HCT116 (cell line): Measurements from ENCODE around the gene PTPN21. TPM values are rescaled to one million over a fixed set of nuclear protein-coding genes. Genes with fewer than 3 reads are reported as not detected.

Experiments used
- ATAC-seq: fragments of 200-7000 bp; cut with Tn5 transposase; 2 replicates; pipeline ENCODE4 v1.9.1; 2020; ENCODE audit warnings: mild to moderate bottlenecking, moderate library complexity
- BruUV-seq: library from RNA; stranded (reverse); fragments of 400-500 nt; replicated peaks from 2 replicates; lab custom pipeline; 2021; lab: Mats Ljungman, UMichigan
- CTCF ChIA-PET: fragments of 300-600 bp; sonication (Branson Sonifier 250); formaldehyde crosslinking; loops from one replicate; lab custom pipeline; 2021; ENCODE audit warnings: antibody characterized with exemption; lab: Charles Lee
- POLR2A ChIA-PET: fragments of 300-600, 350-600 bp; sonication (Branson Sonifier 250); formaldehyde crosslinking; loops from one replicate; lab custom pipeline; 2021; ENCODE audit warnings: antibody characterized with exemption; lab: Charles Lee
- RAD21 ChIA-PET, 2 experiments: fragments of 300-600 bp; sonication (Branson Sonifier 250); formaldehyde crosslinking; loops; one replicate each; lab custom pipeline; 2023; ENCODE audit warnings: low total read pairs in 2 of 2; ENCODE audit not compliant: uncharacterized antibody in 2 of 2, unreplicated experiment in 2 of 2, low non-redundant PET in 1 of 2; lab: Charles Lee
- DNase-seq: peaks from one replicate; pipeline ENCODE4 v3.0.0-alpha.2; 2010; ENCODE audit warnings: low read depth, low spot score
- H2AFZ ChIP-seq: fragments of 200-600 bp; shearing (Covaris generic), sonication (generic); 2 replicates; pipeline ENCODE4 v1.6.1; 2017; ENCODE audit warnings: low read depth, mixed run types, mixed read lengths, antibody characterized with exemption, low read length; ENCODE audit not compliant: poor library complexity, severe bottlenecking
- H3K27ac ChIP-seq: 2 replicates; pipeline ENCODE4 v1.5.1; 2012; ENCODE audit warnings: low read depth, low read length
- H3K27me3 ChIP-seq: fragments of 200-600 bp; sonication (generic); 2 replicates; pipeline ENCODE4 v1.6.1; 2016; ENCODE audit warnings: mixed run types, low read length, mixed read lengths; ENCODE audit not compliant: insufficient read depth
- H3K36me3 ChIP-seq, 2 experiments: fragments of 200-500 bp in 1 of 2; fragments of 200-600 bp in 1 of 2; sonication (Bioruptor generic) in 1 of 2; sonication (generic) in 1 of 2; 2 replicates each; pipeline versions ENCODE4 v1.5.1 to v1.6.1; 2014 to 2016; ENCODE audit warnings: low read length in 2 of 2, inconsistent platforms in 1 of 2, mixed read lengths in 1 of 2, mixed run types in 1 of 2; ENCODE audit not compliant: insufficient read depth in 2 of 2, control insufficient read depth in 1 of 2
- H3K4me1 ChIP-seq, 2 experiments: fragments of 200-600 bp in 1 of 2; sonication (generic) in 1 of 2; 2 replicates each; pipeline versions ENCODE4 v1.5.1 to v1.6.1; 2012 to 2017; ENCODE audit warnings: low read length in 2 of 2, inconsistent platforms in 1 of 2, mild to moderate bottlenecking in 1 of 2, mixed read lengths in 1 of 2, mixed run types in 1 of 2, moderate library complexity in 1 of 2; ENCODE audit not compliant: insufficient read depth in 2 of 2, control insufficient read depth in 1 of 2
- H3K4me2 ChIP-seq: fragments of 200-600 bp; sonication (generic); 2 replicates; pipeline ENCODE4 v1.6.1; 2017; ENCODE audit warnings: mixed run types, low read length, mixed read lengths
- H3K4me3 ChIP-seq, 2 experiments: fragments of 200-600 bp in 1 of 2; sonication (generic) in 1 of 2; replicated peaks in 1 of 2; 2 replicates each; pipeline ENCODE4 v1.5.1; 2011 to 2016; ENCODE audit warnings: low read length in 2 of 2, control low read depth in 1 of 2, low read depth in 1 of 2, mild to moderate bottlenecking in 1 of 2, mixed read lengths in 1 of 2, mixed run types in 1 of 2
- H3K79me2 ChIP-seq: fragments of 200-600 bp; sonication (generic); 2 replicates; pipeline ENCODE4 v1.6.1; 2017; ENCODE audit warnings: mild to moderate bottlenecking, mixed run types, low read length, moderate library complexity, mixed read lengths; ENCODE audit not compliant: insufficient read depth
- H3K9ac ChIP-seq: fragments of 200-600 bp; sonication (generic); 2 replicates; pipeline ENCODE4 v1.6.1; 2016; ENCODE audit warnings: low read length, mixed read lengths
- H3K9me2 ChIP-seq: fragments of 200-600 bp; sonication (generic), shearing (Covaris generic); 2 replicates; pipeline ENCODE4 v1.6.1; 2017; ENCODE audit warnings: mixed run types, mild to moderate bottlenecking, moderate library complexity; ENCODE audit not compliant: insufficient read depth
- H3K9me3 ChIP-seq, 2 experiments: fragments of 200-500 bp in 1 of 2; fragments of 200-600 bp in 1 of 2; sonication (Bioruptor generic) in 1 of 2; sonication (generic) in 1 of 2; 2 replicates each; pipeline ENCODE4 v1.6.1; 2014 to 2017; ENCODE audit warnings: low read length in 2 of 2, mixed read lengths in 2 of 2, inconsistent platforms in 1 of 2, low read depth in 1 of 2, mild to moderate bottlenecking in 1 of 2, mixed run types in 1 of 2, moderate library complexity in 1 of 2; ENCODE audit not compliant: control insufficient read depth in 1 of 2, insufficient read depth in 1 of 2
- H4K20me1 ChIP-seq: fragments of 200-600 bp; sonication (generic), shearing (Covaris generic); 2 replicates; pipeline ENCODE4 v1.6.1; 2017; ENCODE audit warnings: mixed run types, mild to moderate bottlenecking, moderate library complexity; ENCODE audit not compliant: insufficient read depth
- CBX3 ChIP-seq: IDR thresholded peaks from 2 replicates; pipeline ENCODE4 v1.6.1; 2012; ENCODE audit warnings: low read depth
- CEBPB ChIP-seq: IDR thresholded peaks from 2 replicates; pipeline ENCODE4 v1.6.1; 2012; ENCODE audit warnings: low read depth
- EGR1 ChIP-seq: IDR thresholded peaks from 2 replicates; pipeline ENCODE4 v1.6.1; 2012; ENCODE audit warnings: low read depth
- ELF1 ChIP-seq: IDR thresholded peaks from 2 replicates; pipeline ENCODE4 v1.6.1; 2012; ENCODE audit warnings: low read depth, borderline replicate concordance
- EZH2 ChIP-seq: fragments of 200-600 bp; sonication (generic); IDR thresholded peaks from 2 replicates; pipeline ENCODE4 v1.6.1; 2017; ENCODE audit warnings: antibody characterized with exemption, mixed run types
- EZH2phosphoT487 ChIP-seq: fragments of 200-600 bp; IDR thresholded peaks from 2 replicates; pipeline ENCODE4 v1.6.1; 2018; ENCODE audit warnings: antibody characterized with exemption, borderline replicate concordance
- FOSL1 ChIP-seq: IDR thresholded peaks from 2 replicates; pipeline ENCODE4 v1.6.1; 2012; ENCODE audit warnings: low read depth
- JUND ChIP-seq: IDR thresholded peaks from 2 replicates; pipeline ENCODE4 v1.6.1; 2012
- POLR2A ChIP-seq: IDR thresholded peaks from 2 replicates; pipeline ENCODE4 v1.7.0; 2011; ENCODE audit warnings: borderline replicate concordance; ENCODE audit not compliant: insufficient read depth, insufficient read length; ENCODE audit errors: extremely low read depth
- POLR2AphosphoS5 ChIP-seq: IDR thresholded peaks from 2 replicates; pipeline ENCODE4 v1.6.1; 2011; ENCODE audit warnings: mild to moderate bottlenecking, low read depth, low read length, moderate library complexity
- RAD21 ChIP-seq: IDR thresholded peaks from 2 replicates; pipeline ENCODE4 v1.6.1; 2012; ENCODE audit warnings: low read depth, mild to moderate bottlenecking
- SIN3A ChIP-seq: IDR thresholded peaks from 2 replicates; pipeline ENCODE4 v1.6.1; 2012; ENCODE audit warnings: low read depth
- SRF ChIP-seq: IDR thresholded peaks from 2 replicates; pipeline ENCODE4 v1.6.1; 2012; ENCODE audit warnings: low read depth
- TCF7L2 ChIP-seq: IDR thresholded peaks from 2 replicates; pipeline ENCODE4 v1.7.0; 2011; ENCODE audit warnings: borderline replicate concordance, inconsistent platforms; ENCODE audit not compliant: insufficient read depth, insufficient read length; ENCODE audit errors: extremely low read depth
- YY1 ChIP-seq: IDR thresholded peaks from 2 replicates; pipeline ENCODE4 v1.6.1; 2011; ENCODE audit warnings: low read length, low read depth, moderate library complexity, mild to moderate bottlenecking; ENCODE audit not compliant: insufficient replicate concordance; ENCODE audit errors: extremely low read depth
- ZBTB33 ChIP-seq: IDR thresholded peaks from 2 replicates; pipeline ENCODE4 v1.6.1; 2011; ENCODE audit warnings: mild to moderate bottlenecking, low read length, moderate library complexity; ENCODE audit not compliant: insufficient replicate concordance; ENCODE audit errors: extremely low read depth
- ZFX ChIP-seq: fragments of 450-650 bp; IDR thresholded peaks from 2 replicates; pipeline ENCODE4 v1.6.1; 2017
- intact Hi-C: fragments of 100-400 bp; cut with micrococcal nuclease; formaldehyde crosslinking; loops from 2 replicates; pipeline ENCODE4 v1.10.0; 2022
- total RNA-seq: library from RNA; stranded (reverse); gene quantifications from one replicate; pipeline ENCODE4 v1.2.1, GENCODE V29; 2021; ENCODE audit not compliant: unreplicated experiment
- TF ChIP-seq, protein P1 (sequence below): IDR thresholded peaks from 2 replicates; pipeline ENCODE4 v1.6.1; 2012; ENCODE audit warnings: low read depth
- TF ChIP-seq, protein P2 (sequence below): IDR thresholded peaks from 2 replicates; pipeline ENCODE4 v1.6.1; 2012
- TF ChIP-seq, protein P3 (sequence below): IDR thresholded peaks from 2 replicates; pipeline ENCODE4 v1.6.1; 2012

PTPN21 gene
- total RNA-seq, 1 experiment from 2014 or later, result 7.6 TPM

DNA sequence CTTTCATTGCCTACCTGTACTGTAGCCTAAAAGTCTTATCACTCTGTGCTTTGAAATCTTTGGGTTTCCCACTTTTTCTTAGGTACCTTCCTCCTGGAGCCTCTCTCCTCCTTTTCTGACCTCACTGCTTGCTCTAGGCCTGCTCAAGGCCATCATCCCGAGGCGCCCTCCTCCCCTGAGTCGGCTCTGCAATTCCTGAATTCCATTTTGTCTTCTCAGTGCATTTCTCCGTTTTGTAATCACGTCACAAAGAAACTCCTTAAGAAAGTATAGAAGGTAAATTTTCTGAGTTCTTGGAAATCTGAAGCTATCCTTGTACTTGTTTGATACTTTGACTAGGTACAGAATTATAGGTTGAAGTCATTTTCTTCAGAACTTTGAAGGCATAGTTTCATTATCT is 33.3 kb upstream of the PTPN21 start:
- POLR2A ChIA-PET, result no interaction called here
- no TSS peak for BruUV-seq

More for the DNA sequence above, 33.3 kb upstream of the PTPN21 start:
- no peak overlapping the region for H3K4me2 ChIP-seq
- no peak overlapping the region for H3K27ac ChIP-seq
- no peaks in the 10 kb centered on the region for H4K20me1 ChIP-seq
- H3K9me3 ChIP-seq, result no peaks in the 10 kb centered on the region
- no peak for TF ChIP-seq FOSL1
- TF ChIP-seq CBX3, result no peak
- TF ChIP-seq ZFX, result no peak
- no peak for TF ChIP-seq ELF1
- TF ChIP-seq, protein P1, sequence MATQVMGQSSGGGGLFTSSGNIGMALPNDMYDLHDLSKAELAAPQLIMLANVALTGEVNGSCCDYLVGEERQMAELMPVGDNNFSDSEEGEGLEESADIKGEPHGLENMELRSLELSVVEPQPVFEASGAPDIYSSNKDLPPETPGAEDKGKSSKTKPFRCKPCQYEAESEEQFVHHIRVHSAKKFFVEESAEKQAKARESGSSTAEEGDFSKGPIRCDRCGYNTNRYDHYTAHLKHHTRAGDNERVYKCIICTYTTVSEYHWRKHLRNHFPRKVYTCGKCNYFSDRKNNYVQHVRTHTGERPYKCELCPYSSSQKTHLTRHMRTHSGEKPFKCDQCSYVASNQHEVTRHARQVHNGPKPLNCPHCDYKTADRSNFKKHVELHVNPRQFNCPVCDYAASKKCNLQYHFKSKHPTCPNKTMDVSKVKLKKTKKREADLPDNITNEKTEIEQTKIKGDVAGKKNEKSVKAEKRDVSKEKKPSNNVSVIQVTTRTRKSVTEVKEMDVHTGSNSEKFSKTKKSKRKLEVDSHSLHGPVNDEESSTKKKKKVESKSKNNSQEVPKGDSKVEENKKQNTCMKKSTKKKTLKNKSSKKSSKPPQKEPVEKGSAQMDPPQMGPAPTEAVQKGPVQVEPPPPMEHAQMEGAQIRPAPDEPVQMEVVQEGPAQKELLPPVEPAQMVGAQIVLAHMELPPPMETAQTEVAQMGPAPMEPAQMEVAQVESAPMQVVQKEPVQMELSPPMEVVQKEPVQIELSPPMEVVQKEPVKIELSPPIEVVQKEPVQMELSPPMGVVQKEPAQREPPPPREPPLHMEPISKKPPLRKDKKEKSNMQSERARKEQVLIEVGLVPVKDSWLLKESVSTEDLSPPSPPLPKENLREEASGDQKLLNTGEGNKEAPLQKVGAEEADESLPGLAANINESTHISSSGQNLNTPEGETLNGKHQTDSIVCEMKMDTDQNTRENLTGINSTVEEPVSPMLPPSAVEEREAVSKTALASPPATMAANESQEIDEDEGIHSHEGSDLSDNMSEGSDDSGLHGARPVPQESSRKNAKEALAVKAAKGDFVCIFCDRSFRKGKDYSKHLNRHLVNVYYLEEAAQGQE, result no peak
- no peak for TF ChIP-seq EGR1
- no peak for TF ChIP-seq RAD21
- TF ChIP-seq JUND, result no peak
- TF ChIP-seq POLR2A, result no peak
- no peak for TF ChIP-seq TCF7L2
- TF ChIP-seq EZH2phosphoT487, result no peak
- no peak for TF ChIP-seq YY1
- no peak for TF ChIP-seq POLR2AphosphoS5
- TF ChIP-seq, protein P2, sequence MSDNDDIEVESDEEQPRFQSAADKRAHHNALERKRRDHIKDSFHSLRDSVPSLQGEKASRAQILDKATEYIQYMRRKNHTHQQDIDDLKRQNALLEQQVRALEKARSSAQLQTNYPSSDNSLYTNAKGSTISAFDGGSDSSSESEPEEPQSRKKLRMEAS, result no peak
- TF ChIP-seq, protein P3, sequence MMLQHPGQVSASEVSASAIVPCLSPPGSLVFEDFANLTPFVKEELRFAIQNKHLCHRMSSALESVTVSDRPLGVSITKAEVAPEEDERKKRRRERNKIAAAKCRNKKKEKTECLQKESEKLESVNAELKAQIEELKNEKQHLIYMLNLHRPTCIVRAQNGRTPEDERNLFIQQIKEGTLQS, result no peak
- no peak for TF ChIP-seq SIN3A
- no peak for TF ChIP-seq EZH2
- TF ChIP-seq ZBTB33, result no peak
- no peak for TF ChIP-seq CEBPB
- TF ChIP-seq SRF, result no peak
- DNase-seq (no peak), ATAC-seq (no peak)
- no peak overlapping the region for H3K4me3 ChIP-seq
- H3K36me3 ChIP-seq, result peaks cover 25 to 31% of the 10 kb centered on the region in 2 experiments; a peak in 3 of 4 replicates
- ChIA-PET CTCF (no interaction called here), RAD21 (no interaction called here)
- no peaks in the 10 kb centered on the region for H3K4me1 ChIP-seq
- H3K79me2 ChIP-seq, result peaks cover 38% of the 10 kb centered on the region
- no peaks in the 10 kb centered on the region for H3K27me3 ChIP-seq
- intact Hi-C loops, result no loop called here
- H3K9me2 ChIP-seq, result no peaks in the 10 kb centered on the region
- H3K9ac ChIP-seq, result no peak overlapping the region
- no peak overlapping the region for H2AFZ ChIP-seq
